HL-60/S4 (cell line): ENCODE data around the gene FLOT2.
"Not testable (repeated sequence)": the region's sequence is repeated elsewhere in the genome, so short reads cannot be mapped to it uniquely, and the experiment has no call there.

Experiments used
- in situ Hi-C: fragments of 300-500 bp; cut with MboI; formaldehyde crosslinking; loops from 2 replicates; pipeline ENCODE4 v1.14.3; 2022; ENCODE audit warnings: low sequenced_read_pairs

The FLOT2 gene

DNA sequence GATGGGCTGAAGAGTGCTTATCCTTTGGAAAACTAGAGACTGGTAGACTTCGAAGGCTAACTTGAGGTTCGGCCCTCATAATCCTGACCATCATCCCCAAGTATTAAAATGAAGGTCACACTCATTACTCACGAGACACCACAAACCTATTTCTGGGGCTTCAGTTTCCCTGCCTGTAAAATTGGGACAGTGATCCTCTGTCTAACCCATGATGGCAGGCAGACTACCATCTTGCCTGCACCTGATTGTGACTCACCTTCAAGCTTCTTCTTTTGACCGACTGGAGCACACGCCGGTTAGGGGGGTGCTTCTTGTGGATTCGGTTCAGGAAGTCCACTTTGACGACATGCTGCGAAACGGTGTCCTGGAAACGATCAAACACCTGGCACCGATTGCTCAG lies 19.5 kb upstream of the FLOT2 start:
- in situ Hi-C loops, result no loop called here

DNA sequence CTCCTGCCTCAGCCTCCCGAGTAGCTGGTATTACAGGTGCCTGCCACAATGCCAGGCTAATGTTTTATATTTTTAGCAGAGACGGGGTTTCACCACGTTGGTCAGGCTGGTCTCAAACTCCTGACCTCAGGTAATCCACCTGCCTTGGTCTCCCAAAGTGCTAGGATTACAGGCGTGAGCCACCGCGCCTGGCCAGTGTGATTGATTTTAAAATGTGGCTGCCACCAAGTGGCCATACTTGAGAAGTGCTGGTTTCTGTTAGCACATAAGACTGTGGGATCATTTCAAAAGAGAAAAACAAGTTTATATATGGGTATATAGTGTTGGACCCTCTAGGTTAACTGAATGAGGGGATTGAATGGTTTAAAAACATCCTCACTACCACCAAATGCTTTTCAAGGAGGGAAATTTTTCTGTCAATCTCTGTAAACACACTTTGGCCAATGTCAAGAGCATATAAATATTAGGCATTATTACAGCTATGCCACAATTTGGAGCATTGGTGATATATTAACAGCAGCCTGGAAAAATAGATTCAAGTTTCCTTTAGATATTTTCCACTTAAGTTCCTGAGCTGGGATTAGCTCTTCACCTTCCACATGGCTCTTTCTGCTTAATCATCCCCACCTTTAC lies 18.9 kb upstream of the FLOT2 start:
- in situ Hi-C loops, result no loop called here

- in situ Hi-C loops, result no loop called here
Measured at GRCh38 chr17:28912938-28913333, 15.4 kb upstream of the FLOT2 start.

DNA sequence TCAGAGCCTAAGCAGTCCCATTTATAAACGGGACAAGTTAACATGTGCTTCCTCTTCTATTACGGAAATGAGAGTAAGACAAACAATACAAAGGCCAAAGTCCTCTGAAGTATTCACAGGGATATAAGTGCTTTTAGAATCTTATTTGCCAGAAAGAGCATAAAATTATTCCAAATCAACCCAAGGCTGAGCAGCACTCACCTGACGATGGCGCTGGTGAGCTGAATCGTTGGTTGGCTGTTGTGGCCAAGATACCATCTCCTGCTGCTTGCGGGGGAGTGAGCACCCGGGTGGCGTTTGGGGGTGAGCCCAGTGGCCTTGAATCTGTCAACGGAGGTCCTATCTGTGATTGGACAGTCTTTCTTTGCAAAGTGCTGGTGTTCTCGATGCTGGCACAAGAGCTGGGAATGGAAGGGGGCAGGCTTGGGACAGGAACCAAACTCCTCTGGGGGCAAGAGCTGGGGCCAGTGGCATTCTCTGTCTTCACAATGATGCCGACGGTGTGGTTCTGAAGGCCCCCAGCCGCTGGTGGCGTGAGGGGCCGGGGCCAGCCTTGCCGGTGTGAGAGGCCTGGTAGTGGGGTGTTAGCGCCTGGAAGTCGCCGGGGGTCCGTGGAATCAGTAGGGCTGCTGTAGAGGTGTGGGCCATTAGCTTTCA lies 14.9 kb upstream of the FLOT2 start:
- in situ Hi-C loops, result no loop called here

DNA sequence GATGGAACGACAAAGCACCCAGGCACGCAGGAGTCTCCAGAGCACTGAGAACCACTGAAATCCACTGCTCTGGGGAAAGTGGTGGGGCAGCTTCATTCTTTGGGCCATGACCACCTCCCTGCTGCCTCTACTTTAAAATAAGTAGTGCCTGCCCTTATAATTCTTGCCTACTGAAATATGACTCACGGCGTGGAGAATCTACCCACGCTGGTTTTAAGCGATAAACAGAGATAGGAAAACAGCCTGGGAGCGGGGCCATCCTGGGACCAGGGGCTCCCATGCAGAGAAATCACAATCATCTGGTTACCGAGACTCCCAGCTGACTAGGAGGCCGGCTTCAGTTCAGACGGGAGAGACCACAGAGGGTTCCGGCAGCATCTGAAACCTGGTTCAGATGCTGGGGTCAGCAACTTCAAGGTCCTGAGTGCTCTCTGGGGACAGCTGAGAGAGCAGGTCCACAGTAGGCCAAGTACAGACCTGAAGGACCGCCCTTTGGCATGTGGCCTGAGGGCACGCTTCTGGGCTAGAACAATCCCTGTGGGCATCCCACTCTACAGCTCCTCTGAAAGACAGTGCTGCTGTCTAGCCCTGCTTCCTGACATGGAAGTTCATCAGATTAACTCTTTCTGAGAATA lies 14.0 kb upstream of the FLOT2 start:
- in situ Hi-C loops, result no loop called here

GRCh38 chr17:28910534-28910933 lies 13.0 kb upstream of the FLOT2 start:
- in situ Hi-C loops, result no loop called here

GRCh38 chr17:28908640-28909167 lies 11.2 kb upstream of the FLOT2 start:
- in situ Hi-C loops, result no loop called here

- in situ Hi-C loops, result no loop called here
Measured at GRCh38 chr17:28907709-28908475, 10.4 kb upstream of the FLOT2 start.

DNA sequence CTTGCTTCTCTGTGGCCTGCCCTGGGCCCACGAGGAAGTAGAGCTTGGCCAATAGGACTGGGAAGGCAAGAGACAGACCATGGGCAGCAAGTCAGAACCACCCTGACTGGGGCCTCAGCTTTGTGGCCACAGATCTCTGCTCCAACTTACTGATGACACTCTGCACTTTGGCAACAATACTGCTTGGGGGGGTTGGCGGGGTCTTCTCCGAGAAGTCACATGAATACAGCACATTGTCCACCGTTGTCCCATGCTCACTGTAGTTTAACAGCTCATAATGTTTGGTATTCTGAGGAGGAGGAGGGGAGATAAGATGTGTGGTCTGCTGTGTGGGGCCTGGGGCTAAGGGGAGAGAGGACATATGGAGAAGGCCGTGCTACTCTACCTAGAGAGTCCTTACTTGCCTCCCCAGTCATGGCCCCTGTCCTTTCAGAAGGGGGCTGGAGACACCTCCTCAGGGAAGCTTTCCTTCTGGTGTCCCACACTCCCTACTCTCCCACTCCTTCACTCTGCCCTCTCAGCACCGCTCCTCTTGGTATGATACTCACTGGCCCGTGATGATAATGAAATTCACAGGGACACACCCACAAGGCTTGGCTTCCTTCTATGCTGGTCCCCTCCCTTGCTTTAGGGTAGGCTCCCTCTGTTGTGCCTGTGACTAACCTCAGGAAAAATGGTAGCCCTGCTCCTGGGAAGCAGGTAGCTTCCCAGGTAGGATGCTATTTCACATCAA lies 9.3 kb upstream of the FLOT2 start:
- in situ Hi-C loops, result no loop called here

- in situ Hi-C loops, result no loop called here
Measured at GRCh38 chr17:28906276-28906675, 8.7 kb upstream of the FLOT2 start.

- in situ Hi-C loops, result no loop called here
Measured at GRCh38 chr17:28904800-28905199, 7.3 kb upstream of the FLOT2 start.

GRCh38 chr17:28903546-28903841 lies 6.0 kb upstream of the FLOT2 start:
- in situ Hi-C loops, result not testable (repeated sequence)

DNA sequence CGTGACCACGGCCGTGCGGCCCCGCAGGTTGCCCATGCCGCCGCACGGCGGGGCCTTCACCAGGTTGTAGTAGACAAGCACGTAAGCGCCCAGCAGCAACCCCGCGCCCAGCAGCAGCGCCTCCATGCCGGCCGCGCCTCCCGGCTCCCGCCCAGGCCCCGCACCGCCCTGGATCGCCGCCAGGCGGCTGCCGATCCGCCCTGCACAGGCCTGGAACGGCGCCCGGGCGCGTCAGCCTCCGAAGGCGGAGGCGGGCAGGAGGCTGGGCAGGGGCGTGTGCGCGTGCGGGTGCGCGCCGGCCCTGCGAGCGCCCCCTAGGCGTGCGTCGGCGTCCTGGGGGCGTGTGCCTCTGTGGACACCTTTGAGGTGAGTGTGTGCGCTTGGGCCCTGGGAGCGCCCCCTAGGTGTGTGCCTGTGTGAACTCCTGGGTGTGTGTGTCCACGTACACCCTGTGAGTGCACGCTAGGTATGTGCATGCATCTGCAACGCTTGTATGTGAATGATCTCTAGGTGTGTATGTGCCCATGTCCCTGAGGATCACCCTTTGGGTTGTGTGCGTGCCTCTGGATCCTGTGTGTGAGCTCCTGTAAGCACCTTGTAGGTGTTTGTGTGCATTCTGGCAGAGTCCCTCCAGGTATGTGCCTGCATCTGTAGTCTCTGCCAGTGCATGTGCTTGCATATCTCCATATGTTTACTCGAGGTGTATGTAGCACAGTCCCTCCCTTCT lies 5.4 kb upstream of the FLOT2 start, which contains the start of gene DHRS13:
Gene DHRS13 (minus strand): TSS at position 261 of the 727 bp plus-strand sequence. CDS start 135 bp downstream, at position 126.
- in situ Hi-C loops, result no loop called here

DNA sequence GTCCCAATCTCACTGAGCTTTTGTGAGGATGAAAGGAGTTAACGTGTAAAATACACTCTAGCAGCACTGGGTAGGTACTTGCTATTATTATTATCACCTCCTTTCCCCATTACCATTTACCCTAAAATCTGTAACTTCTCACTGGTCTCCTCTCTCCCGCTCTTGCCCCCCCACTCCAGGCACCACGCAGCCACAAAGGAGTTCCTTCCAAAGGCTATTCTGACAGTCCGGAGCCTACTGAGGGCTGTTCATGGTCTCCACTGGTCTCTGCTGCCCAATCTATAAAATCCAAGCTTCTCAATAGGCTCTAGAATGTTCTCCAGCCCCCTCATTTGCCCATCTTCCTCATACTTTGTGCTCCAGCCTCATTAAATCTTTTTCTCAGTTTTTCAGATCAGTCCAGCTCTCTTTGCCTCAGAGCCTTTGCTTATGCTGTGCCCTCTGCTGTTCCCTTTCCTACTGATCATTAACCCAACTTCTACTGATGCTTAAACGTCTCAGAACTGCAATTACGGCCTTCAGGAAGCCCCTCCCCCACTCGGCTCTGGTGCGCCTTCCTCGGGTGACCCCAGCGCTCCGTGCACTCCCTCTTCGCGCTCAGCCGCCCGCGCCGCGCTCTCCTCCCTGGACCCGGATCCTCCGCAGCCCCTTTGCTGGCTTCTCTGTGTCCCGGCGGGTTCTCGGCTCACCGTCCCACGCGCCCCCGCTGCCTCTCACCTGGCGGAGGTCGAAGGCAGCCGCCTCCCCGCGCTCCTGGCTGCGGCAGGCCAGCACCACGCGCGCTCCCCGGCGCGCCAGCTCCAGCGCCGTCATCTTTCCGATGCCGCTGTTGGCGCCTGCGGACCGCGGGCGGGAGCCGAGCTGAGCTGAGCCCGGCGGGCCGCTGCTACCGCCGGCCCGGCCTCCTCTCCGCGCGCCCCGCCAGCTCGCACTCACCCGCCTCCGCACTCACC lies 4.6 kb upstream of the FLOT2 start:
- in situ Hi-C loops, result no loop called here

GRCh38 chr17:28900986-28901726 lies 3.6 kb upstream of the FLOT2 start:
- in situ Hi-C loops, result no loop called here

GRCh38 chr17:28899212-28899815 lies 1.8 kb upstream of the FLOT2 start:
- in situ Hi-C loops, result no loop called here

DNA sequence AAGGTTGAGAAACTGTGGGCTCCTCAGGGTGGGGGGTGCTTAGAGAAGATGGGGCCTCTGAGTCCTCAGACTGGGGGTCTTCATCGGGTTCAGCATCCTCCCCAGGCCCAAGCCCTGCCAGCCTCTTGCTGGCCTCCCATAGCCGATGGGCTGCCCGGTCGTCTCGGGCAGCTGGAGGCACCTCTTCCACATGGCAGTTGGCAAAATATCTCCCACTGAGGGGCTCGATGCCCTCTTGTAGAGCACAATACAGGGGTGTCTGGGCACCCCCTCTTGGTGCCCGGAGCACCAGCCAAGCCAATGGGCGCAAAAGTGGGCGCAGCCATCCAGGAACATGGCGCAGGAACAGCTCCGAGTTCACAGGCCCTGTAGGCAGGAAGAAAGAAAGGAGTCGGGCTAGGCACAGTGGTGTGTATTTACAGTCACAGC lies 1.0 kb upstream of the FLOT2 start:
- in situ Hi-C loops, result no loop called here
